Duodenal mucosa (tissue), 2 donors: ENCODE measurements around the gene ARL8A.

Source experiments
- H3K27ac ChIP-seq: one replicate; pipeline ENCODE4 v1.7.0; 2013; ENCODE audit warnings: low read depth, low read length
- H3K27me3 ChIP-seq, 2 donors: one replicate each; pipeline ENCODE4 v1.7.0; 2013; ENCODE audit warnings: low read length in 2 of 2, control low read depth in 1 of 2; ENCODE audit not compliant: insufficient read depth in 2 of 2, control insufficient read depth in 1 of 2
- H3K36me3 ChIP-seq, 2 donors: one replicate each; pipeline ENCODE4 v1.7.0; 2013; ENCODE audit warnings: low read length in 2 of 2, control low read depth in 1 of 2; ENCODE audit not compliant: insufficient read depth in 2 of 2, control insufficient read depth in 1 of 2
- H3K4me1 ChIP-seq, 2 donors: one replicate each; pipeline ENCODE4 v1.7.0; 2013; ENCODE audit warnings: low read length in 2 of 2, control low read depth in 1 of 2; ENCODE audit not compliant: insufficient read depth in 2 of 2, control insufficient read depth in 1 of 2
- H3K4me3 ChIP-seq, 2 donors: one replicate each; pipeline ENCODE4 v1.7.0; 2013; ENCODE audit warnings: low read length in 2 of 2, low read depth in 1 of 2
- H3K9ac ChIP-seq, 2 donors: one replicate each; pipeline ENCODE4 v1.7.0; 2013; ENCODE audit warnings: low read length in 2 of 2, low read depth in 1 of 2
- H3K9me3 ChIP-seq, 2 donors: one replicate each; pipeline ENCODE4 v1.7.0; 2013; ENCODE audit warnings: low read length in 2 of 2, control low read depth in 1 of 2; ENCODE audit not compliant: control insufficient read depth in 1 of 2

Gene ARL8A

DNA sequence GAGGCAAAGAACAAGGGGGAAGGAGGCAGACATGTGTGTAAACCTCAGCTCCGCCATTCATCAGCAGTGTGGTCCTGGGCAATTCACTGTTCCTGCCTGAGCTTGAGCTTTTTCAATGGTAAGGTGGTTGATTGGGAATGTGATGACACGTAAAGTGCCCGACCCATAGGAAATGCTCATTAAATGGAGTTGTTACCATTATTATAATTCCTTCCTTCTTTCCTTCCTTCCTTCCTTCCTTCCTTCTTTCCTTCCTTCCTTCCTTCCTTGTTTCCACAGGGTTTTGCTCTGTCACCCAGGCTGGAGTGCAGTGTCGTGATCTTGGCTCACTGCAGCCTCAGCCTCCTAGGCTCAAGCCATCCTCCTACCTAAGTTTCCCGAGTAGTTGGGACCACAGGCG is 17.5 kb downstream of the ARL8A start:
- Histone ChIP-seq H3K36me3 (peaks cover 0 to under 1% of the 10 kb centered on the region in 2 donors), H3K9ac (no peak overlapping the region), H3K4me1 (peaks cover 0 to 2% of the 10 kb centered on the region in 2 donors), H3K4me3 (no peak overlapping the region), H3K27me3 (no peaks in the 10 kb centered on the region), H3K27ac (no peak overlapping the region), H3K9me3 (no peaks in the 10 kb centered on the region)

DNA sequence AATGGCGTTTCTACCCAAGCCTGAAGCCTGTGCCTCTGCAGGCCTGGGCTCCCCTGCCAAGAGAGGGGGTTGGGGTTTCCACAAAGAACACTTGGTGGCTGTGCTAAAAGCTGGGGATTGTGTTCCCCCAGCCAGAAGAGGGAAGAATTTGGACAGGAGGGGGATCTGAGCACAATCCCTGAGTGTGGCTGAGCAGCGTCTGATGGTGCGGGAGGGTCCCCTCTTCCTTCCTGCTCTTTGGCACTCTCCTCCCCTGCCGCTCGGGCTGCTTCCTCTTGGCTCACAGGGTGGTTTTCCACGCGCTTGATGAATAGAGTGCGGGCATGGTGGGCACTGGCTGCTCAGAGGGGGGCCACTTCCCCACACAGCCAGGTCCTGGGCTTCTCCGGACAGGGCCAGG is 18.1 kb downstream of the ARL8A start:
- no peaks in the 10 kb centered on the region for H3K9me3 ChIP-seq
- H3K4me3 ChIP-seq, result no peak overlapping the region
- H3K4me1 ChIP-seq, result no peaks in the 10 kb centered on the region
- no peak overlapping the region for H3K9ac ChIP-seq
- no peaks in the 10 kb centered on the region for H3K27me3 ChIP-seq
- H3K36me3 ChIP-seq, result no peaks in the 10 kb centered on the region
- H3K27ac ChIP-seq, result no peak overlapping the region

DNA sequence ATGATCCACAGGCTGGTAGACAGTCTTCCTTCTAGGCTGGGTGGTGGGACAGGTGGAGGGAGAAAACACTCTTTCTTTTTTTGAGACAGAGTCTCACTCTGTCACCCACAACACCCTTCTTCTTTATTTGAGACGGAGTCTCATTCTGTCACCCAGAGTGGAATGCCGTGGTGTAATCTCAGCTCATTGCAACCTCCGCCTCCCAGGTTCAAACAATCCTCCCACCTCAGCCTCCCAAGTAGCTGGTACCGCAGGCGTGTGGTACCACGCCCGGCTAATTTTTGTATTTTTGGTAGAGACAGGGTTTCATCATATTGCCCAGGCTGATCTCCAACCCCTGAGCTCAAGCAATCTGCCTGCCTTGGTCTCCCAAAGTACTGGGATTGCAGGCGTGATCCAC is 18.9 kb downstream of the ARL8A start:
- H3K4me3 ChIP-seq, result no peak overlapping the region
- H3K36me3 ChIP-seq, result no peaks in the 10 kb centered on the region
- no peak overlapping the region for H3K27ac ChIP-seq
- H3K27me3 ChIP-seq, result no peaks in the 10 kb centered on the region
- H3K9me3 ChIP-seq, result no peaks in the 10 kb centered on the region
- no peaks in the 10 kb centered on the region for H3K4me1 ChIP-seq
- H3K9ac ChIP-seq, result no peak overlapping the region

DNA sequence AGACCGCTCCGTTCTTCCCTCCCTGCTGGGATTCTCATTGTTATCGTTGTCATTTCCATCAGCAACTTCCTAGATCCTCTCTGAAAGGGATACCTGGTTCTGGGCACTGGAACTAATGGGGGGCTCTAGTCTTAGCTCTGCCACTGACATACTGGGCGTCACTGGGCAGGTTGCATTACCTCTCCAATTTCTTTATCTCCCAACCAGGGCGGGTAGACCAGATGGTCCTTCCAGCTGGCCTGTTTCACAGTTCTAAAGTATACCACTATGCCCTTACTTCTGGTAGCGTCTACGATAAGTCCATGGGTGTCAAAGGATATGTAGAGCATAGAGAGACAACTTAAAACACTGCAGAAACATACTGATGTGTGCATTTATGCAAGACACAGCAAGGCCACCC is 20.4 kb downstream of the ARL8A start:
- Histone ChIP-seq H3K27ac (no peak overlapping the region), H3K36me3 (no peaks in the 10 kb centered on the region), H3K9ac (no peak overlapping the region), H3K9me3 (no peaks in the 10 kb centered on the region), H3K4me3 (no peak overlapping the region), H3K27me3 (no peaks in the 10 kb centered on the region), H3K4me1 (no peaks in the 10 kb centered on the region)

DNA sequence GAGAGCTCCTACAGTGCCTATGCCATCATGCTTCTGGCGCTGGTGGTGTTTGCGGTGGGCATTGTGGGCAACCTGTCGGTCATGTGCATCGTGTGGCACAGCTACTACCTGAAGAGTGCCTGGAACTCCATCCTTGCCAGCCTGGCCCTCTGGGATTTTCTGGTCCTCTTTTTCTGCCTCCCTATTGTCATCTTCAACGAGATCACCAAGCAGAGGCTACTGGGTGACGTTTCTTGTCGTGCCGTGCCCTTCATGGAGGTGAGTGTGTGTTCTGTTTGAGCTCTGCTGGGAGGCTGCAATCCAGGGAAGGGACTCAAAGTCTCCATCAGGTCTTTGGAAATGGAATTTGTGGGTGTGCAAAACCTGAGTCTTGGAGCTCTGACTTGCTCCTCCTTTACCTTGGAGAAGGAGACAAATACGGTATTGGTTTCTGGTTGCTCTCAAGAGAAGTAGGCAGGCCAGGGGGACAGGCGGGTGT is 21.2 kb downstream of the ARL8A start:
- Histone ChIP-seq H3K4me3 (no peak overlapping the region), H3K4me1 (peaks cover 4% of the 10 kb centered on the region in 2 donors), H3K27ac (no peak overlapping the region), H3K27me3 (no peaks in the 10 kb centered on the region), H3K9ac (no peak overlapping the region), H3K9me3 (no peaks in the 10 kb centered on the region), H3K36me3 (no peaks in the 10 kb centered on the region)

DNA sequence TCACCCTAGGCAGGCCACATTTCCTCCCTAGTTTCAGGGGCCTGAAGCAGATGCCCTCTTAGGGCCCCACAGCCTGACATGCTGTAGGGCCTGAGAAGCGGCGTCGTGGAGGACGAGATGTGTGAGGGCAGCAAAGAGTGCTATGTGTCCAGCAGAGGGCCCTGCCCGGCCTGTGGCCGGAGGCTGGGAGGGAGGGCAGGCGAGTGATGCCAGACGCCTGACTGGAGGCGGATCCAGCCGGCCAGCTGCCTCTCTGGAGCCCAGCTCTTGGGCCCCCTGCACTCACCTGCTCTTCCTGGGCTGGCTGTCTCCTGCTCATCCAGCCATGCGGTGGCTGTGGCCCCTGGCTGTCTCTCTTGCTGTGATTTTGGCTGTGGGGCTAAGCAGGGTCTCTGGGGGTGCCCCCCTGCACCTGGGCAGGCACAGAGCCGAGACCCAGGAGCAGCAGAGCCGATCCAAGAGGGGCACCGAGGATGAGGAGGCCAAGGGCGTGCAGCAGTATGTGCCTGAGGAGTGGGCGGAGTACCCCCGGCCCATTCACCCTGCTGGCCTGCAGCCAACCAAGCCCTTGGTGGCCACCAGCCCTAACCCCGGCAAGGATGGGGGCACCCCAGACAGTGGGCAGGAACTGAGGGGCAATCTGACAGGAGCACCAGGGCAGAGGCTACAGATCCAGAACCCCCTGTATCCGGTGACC is 21.8 kb downstream of the ARL8A start, which contains the start of gene GPR37L1:
GPR37L1 (plus strand) TSS at position 279 of the 697 bp plus-strand sequence; CDS start at position 326, 47 bp downstream.
- no peak within 1 kb of the TSS for H3K9ac ChIP-seq

DNA sequence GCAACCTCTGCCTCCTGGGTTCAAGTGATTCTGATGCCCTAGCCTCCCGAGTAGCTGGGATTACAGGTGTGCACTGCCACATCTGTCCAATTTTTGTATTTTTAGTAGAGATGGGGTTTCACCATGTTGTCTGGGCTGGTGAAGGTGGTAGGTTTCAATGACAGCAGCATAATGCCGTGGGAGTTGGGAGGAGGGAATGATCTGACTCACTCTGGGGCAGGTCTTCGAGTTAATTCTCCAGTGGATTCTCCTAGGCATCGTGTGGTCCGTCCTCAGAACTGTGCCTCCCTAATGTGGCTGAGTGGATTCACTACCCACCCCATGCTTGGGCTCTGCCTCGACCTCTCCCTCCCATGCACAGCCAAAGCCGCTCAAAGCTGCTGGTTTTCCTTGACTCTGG is 23.5 kb downstream of the ARL8A start:
- H3K27ac ChIP-seq, result no peak overlapping the region
- peaks cover 4 to 10% of the 10 kb centered on the region in 2 donors for H3K4me1 ChIP-seq
- no peaks in the 10 kb centered on the region for H3K36me3 ChIP-seq
- H3K9me3 ChIP-seq, result no peaks in the 10 kb centered on the region
- no peak overlapping the region for H3K4me3 ChIP-seq
- no peak overlapping the region for H3K9ac ChIP-seq
- no peaks in the 10 kb centered on the region for H3K27me3 ChIP-seq

More for the DNA sequence above, 21.8 kb downstream of the ARL8A start, which contains the start of gene GPR37L1:
- H3K27ac ChIP-seq, result no peak within 1 kb of the TSS
- no peaks in the 10 kb centered on the region for H3K9me3 ChIP-seq
- no peaks in the 10 kb centered on the region for H3K27me3 ChIP-seq
- H3K4me3 ChIP-seq, result no peak within 1 kb of the TSS
- peaks cover 4 to 9% of the 10 kb centered on the region in 2 donors for H3K4me1 ChIP-seq
- no peaks in the 10 kb centered on the region for H3K36me3 ChIP-seq

DNA sequence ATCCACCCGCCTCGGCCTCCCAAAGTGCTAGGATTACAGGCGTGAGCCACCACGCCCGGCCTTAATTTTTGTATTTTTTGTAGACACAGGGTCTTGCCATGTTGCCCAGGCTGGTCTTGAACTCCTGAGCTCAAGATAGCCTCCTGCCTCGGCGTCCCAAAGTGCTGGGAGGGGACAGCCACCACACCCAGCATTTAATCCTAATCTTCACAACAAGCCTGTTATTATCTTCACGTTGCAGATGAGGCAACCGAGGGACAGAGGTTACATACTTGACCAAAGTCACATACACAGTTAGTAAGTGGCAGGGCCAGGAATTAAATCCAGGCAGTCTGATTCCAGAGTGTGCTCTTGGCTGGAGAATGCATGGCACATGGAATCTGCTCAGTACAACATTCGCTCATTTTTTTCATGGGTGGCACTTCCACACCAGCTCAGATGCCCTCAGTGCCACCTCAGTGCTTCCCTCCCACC is 26.6 kb downstream of the ARL8A start:
- peak overlapping the region; percentile 42 for H3K27ac ChIP-seq

DNA sequence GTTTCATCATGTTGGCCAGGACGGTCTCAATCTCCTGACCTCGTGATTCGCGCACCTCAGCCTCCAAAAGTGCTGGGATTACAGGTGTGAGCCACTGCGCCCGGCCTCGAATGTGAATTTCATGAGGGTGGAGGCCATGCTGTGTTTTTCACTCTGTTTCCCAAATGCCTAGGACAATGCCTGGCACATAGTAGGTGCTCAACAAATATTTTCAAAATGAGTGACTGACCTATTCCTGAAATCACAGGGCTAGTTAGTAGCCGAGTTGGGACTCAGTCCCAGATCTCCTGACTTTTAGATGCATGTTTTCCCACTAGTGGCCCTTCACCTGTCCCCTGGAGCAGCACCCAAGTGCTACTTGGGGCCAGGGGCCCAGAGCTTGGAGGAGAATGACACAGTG is 28.2 kb downstream of the ARL8A start:
- no peak overlapping the region for H3K4me3 ChIP-seq
- no peak overlapping the region for H3K27ac ChIP-seq
- H3K9me3 ChIP-seq, result no peaks in the 10 kb centered on the region
- H3K27me3 ChIP-seq, result no peaks in the 10 kb centered on the region
- no peaks in the 10 kb centered on the region for H3K36me3 ChIP-seq
- H3K9ac ChIP-seq, result no peak overlapping the region
- peaks cover 29 to 31% of the 10 kb centered on the region in 2 donors for H3K4me1 ChIP-seq

More for the DNA sequence above, 26.6 kb downstream of the ARL8A start:
- no peaks in the 10 kb centered on the region for H3K9me3 ChIP-seq
- H3K4me3 ChIP-seq, result no peak overlapping the region
- H3K27me3 ChIP-seq, result no peaks in the 10 kb centered on the region
- H3K4me1 ChIP-seq, result peaks cover 26 to 27% of the 10 kb centered on the region in 2 donors
- H3K36me3 ChIP-seq, result no peaks in the 10 kb centered on the region
- peak overlapping the region; percentile 35 to 38 for H3K9ac ChIP-seq

DNA sequence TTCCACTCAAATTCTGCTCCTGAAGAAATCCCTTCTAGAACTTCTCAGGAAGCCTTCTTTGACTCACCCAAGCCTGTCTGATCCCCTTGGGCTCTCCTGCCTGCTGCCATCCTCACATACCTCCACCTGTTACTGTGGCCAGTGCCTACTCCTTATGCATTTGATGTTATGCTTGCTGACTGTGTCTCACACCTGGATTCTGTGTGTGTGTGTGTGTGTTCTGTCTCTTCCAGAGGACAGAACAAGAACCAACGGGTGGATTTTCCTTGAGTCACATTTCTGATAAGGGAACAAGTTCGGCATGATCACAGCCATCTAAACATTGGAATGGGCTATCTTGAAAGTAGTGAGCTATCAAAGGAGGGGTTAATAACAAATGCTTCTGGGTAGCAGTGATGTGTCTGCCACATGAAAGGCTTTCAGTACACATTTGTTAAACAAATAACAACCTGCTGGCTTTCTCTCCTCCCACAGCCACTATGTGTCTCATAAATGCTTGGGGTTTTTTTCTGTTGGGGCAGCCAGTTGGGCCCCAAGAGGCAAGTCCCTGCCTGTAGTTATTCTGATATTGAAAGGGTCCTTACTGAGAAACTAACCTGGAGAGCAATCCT is 30.7 kb downstream of the ARL8A start:
- Histone ChIP-seq H3K27ac (peak overlapping the region; percentile 4), H3K9ac (peak overlapping the region in 1 of 2 donors; percentile 51), H3K4me1 (peaks cover 41 to 43% of the 10 kb centered on the region in 2 donors)

More for the DNA sequence above, 30.7 kb downstream of the ARL8A start:
- Histone ChIP-seq H3K9me3 (no peaks in the 10 kb centered on the region), H3K36me3 (no peaks in the 10 kb centered on the region), H3K4me3 (no peak overlapping the region), H3K27me3 (no peaks in the 10 kb centered on the region)
